Stimulated activated CD4-positive, alpha-beta T cell treated with anti-CD3 and anti-CD28 coated beads, Interleukin-4, amount 100 ng/mL, for 4 hours (primary cell): Measurements from ENCODE around the gene ERO1B.
"Not testable (repeated sequence)": the region's sequence is repeated elsewhere in the genome, so short reads cannot be mapped to it uniquely, and the experiment has no call there.

ENCODE experiments used
- DNase-seq, 2 experiments: peaks; one replicate each; pipeline ENCODE4 v3.0.0-alpha.2; 2020

ERO1B gene

GRCh38 chr1:236247286-236247685 lies 34.5 kb downstream of the ERO1B start:
- no peak for DNase-seq

- DNase-seq: no peak
These were observed 39.2 kb downstream of the ERO1B start for GRCh38 chr1:236242568-236242967.

- no peak for DNase-seq
These were observed 41.1 kb downstream of the ERO1B start for GRCh38 chr1:236240675-236241074.

GRCh38 chr1:236239092-236239585 lies 42.6 kb downstream of the ERO1B start:
- DNase-seq: no peak

- DNase-seq: no peak
These were observed 46.6 kb downstream of the ERO1B start for GRCh38 chr1:236235116-236235515.

- no peak for DNase-seq
These were observed 53.3 kb downstream of the ERO1B start for GRCh38 chr1:236228411-236228810.

GRCh38 chr1:236222632-236223031 lies 59.1 kb downstream of the ERO1B start:
- no peak for DNase-seq

- DNase-seq: no peak
These were observed 61.3 kb downstream of the ERO1B start for GRCh38 chr1:236220473-236220872.

- DNase-seq: no peak
These were observed 67.0 kb downstream of the ERO1B start for GRCh38 chr1:236214761-236215160.

GRCh38 chr1:236213534-236213933 lies 68.2 kb downstream of the ERO1B start:
- no peak for DNase-seq

GRCh38 chr1:236211815-236212214 lies 69.9 kb downstream of the ERO1B start:
- DNase-seq: no peak

- DNase-seq: no peak
These were observed 72.0 kb downstream of the ERO1B start for GRCh38 chr1:236209713-236210112.

- no peak for DNase-seq
These were observed 72.6 kb downstream of the ERO1B start for GRCh38 chr1:236209185-236209584.

GRCh38 chr1:236207569-236207968 lies 74.2 kb downstream of the ERO1B start:
- no peak for DNase-seq

GRCh38 chr1:236207121-236207520 lies 74.6 kb downstream of the ERO1B start:
- no peak for DNase-seq

- no peak for DNase-seq
These were observed 75.2 kb downstream of the ERO1B start for GRCh38 chr1:236206548-236206947.

GRCh38 chr1:236204656-236205055 lies 77.1 kb downstream of the ERO1B start:
- no peak for DNase-seq

GRCh38 chr1:236204039-236204438 lies 77.7 kb downstream of the ERO1B start:
- DNase-seq: no peak

- DNase-seq: no peak
These were observed 80.0 kb downstream of the ERO1B start for GRCh38 chr1:236201786-236202185.

- DNase-seq: no peak
These were observed 80.8 kb downstream of the ERO1B start for GRCh38 chr1:236200925-236201324.

- DNase-seq: no peak
These were observed 88.6 kb downstream of the ERO1B start for GRCh38 chr1:236193184-236193583.

- DNase-seq: not testable (repeated sequence)
These were observed 93.7 kb downstream of the ERO1B start for GRCh38 chr1:236188084-236188483.

- not testable (repeated sequence) for DNase-seq
These were observed 95.3 kb downstream of the ERO1B start for GRCh38 chr1:236186471-236186870.

GRCh38 chr1:236185687-236186086 lies 96.1 kb downstream of the ERO1B start:
- DNase-seq: no peak

GRCh38 chr1:236181059-236181458 lies 100.7 kb downstream of the ERO1B start:
- no peak for DNase-seq

- no peak for DNase-seq
These were observed 102.1 kb downstream of the ERO1B start for GRCh38 chr1:236179634-236180033.
